Measurements from ENCODE around the gene SETD1B.

DNA sequence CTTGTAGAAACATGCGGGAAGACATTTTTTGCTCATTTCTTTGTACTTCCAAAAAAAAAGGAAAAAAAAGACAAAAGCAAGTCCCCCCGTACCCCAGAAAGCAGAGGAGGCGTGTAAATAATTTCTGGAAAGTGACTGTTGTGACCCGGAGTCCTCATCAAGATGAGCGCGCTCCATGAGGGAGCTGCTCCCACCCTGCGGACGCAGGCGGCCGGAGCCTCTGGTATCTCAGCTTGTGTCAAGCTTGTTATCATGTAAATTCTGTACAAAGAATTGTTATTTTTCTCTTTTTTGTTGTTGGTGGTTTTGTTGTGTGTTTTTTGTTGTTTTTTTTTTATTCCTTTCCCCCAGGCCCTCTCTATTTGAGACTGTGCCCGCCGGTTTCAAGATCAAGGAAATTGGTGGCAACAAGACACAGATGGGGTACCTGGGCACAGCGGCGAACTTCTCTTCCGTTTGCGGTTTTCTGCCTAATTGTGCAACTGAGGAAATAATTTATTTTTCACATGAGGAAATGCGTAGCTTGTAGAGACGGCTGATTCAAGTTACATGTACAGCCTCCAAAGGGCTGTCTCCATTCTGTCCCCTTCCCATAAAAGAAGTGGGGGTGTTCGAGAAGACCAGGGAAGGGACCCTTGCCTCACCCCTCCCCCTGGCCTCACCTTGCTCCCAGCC lies 27.9 kb downstream of the SETD1B start:
- TF ChIP-seq, protein P1, sequence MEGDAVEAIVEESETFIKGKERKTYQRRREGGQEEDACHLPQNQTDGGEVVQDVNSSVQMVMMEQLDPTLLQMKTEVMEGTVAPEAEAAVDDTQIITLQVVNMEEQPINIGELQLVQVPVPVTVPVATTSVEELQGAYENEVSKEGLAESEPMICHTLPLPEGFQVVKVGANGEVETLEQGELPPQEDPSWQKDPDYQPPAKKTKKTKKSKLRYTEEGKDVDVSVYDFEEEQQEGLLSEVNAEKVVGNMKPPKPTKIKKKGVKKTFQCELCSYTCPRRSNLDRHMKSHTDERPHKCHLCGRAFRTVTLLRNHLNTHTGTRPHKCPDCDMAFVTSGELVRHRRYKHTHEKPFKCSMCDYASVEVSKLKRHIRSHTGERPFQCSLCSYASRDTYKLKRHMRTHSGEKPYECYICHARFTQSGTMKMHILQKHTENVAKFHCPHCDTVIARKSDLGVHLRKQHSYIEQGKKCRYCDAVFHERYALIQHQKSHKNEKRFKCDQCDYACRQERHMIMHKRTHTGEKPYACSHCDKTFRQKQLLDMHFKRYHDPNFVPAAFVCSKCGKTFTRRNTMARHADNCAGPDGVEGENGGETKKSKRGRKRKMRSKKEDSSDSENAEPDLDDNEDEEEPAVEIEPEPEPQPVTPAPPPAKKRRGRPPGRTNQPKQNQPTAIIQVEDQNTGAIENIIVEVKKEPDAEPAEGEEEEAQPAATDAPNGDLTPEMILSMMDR (IDR thresholded peaks at IDR 0.05): no peak
- no peak for TF ChIP-seq POLR2AphosphoS5 (IDR thresholded peaks at IDR 0.05)

Data from prostate gland (tissue), 2 donors.